ENCODE measurements around the gene KCTD15. TPM values are rescaled to one million over a fixed set of nuclear protein-coding genes. Genes with fewer than 3 reads are reported as not detected.

The KCTD15 gene
- total RNA-seq, 1 donor from 2014 or later, result 2.7 TPM

GRCh38 chr19:33802001-33802400 is 5.3 kb downstream of the KCTD15 start:
- H3K27ac Mint-ChIP-seq, result no peak overlapping the region
- no peaks in the 10 kb centered on the region for H3K36me3 Mint-ChIP-seq (ENCODE audit: low read depth)
- H3K4me1 Mint-ChIP-seq, result peaks cover 3% of the 10 kb centered on the region
- POLR2A ChIA-PET, result no interaction called here
- no peaks in the 10 kb centered on the region for H3K9me3 Mint-ChIP-seq
- H3K4me3 Mint-ChIP-seq, result no peak overlapping the region
- peaks cover 4% of the 10 kb centered on the region for H3K27me3 Mint-ChIP-seq
- DNase-seq, result no peak
- CTCF ChIA-PET, result no interaction called here
- intact Hi-C loops (cut with micrococcal nuclease), result no loop called here
- ATAC-seq (ENCODE audit: low read depth), result no peak
- TF ChIP-seq CTCF (IDR thresholded peaks at IDR 0.05), result no peak

- ChIA-PET POLR2A (no interaction called here), CTCF (no interaction called here)
- H3K27ac Mint-ChIP-seq, result no peak overlapping the region
- DNase-seq, result no peak
- TF ChIP-seq CTCF (IDR thresholded peaks at IDR 0.05), result no peak
- no peaks in the 10 kb centered on the region for H3K36me3 Mint-ChIP-seq (ENCODE audit: low read depth)
- no peak for ATAC-seq (ENCODE audit: low read depth)
- H3K4me3 Mint-ChIP-seq, result no peak overlapping the region
- H3K4me1 Mint-ChIP-seq, result no peaks in the 10 kb centered on the region
- H3K27me3 Mint-ChIP-seq, result peaks cover 4% of the 10 kb centered on the region
- H3K9me3 Mint-ChIP-seq, result no peaks in the 10 kb centered on the region
- intact Hi-C loops (cut with micrococcal nuclease), result no loop called here
These were observed 6.1 kb downstream of the KCTD15 start for GRCh38 chr19:33802801-33803200.

- DNase-seq (no peak), ATAC-seq (ENCODE audit: low read depth) (no peak)
- TF ChIP-seq CTCF (IDR thresholded peaks at IDR 0.05), result no peak
- H3K27me3 Mint-ChIP-seq, result peaks cover 4% of the 10 kb centered on the region
- no peaks in the 10 kb centered on the region for H3K9me3 Mint-ChIP-seq
- H3K4me3 Mint-ChIP-seq, result no peak overlapping the region
- no peaks in the 10 kb centered on the region for H3K4me1 Mint-ChIP-seq
- intact Hi-C loops (cut with micrococcal nuclease), result no loop called here
- no peaks in the 10 kb centered on the region for H3K36me3 Mint-ChIP-seq (ENCODE audit: low read depth)
- ChIA-PET POLR2A (no interaction called here), CTCF (no interaction called here)
- no peak overlapping the region for H3K27ac Mint-ChIP-seq
These were observed 6.7 kb downstream of the KCTD15 start for GRCh38 chr19:33803383-33803782.

GRCh38 chr19:33804021-33804799 is 7.5 kb downstream of the KCTD15 start:
- intact Hi-C loops (cut with micrococcal nuclease), result no loop called here

GRCh38 chr19:33805313-33805712 is 8.6 kb downstream of the KCTD15 start:
- no peaks in the 10 kb centered on the region for H3K27me3 Mint-ChIP-seq
- intact Hi-C loops (cut with micrococcal nuclease), result no loop called here
- H3K27ac Mint-ChIP-seq, result no peak overlapping the region
- no peak for TF ChIP-seq CTCF (IDR thresholded peaks at IDR 0.05)
- no peaks in the 10 kb centered on the region for H3K36me3 Mint-ChIP-seq (ENCODE audit: low read depth)
- DNase-seq (no peak), ATAC-seq (ENCODE audit: low read depth) (no peak)
- H3K9me3 Mint-ChIP-seq, result no peaks in the 10 kb centered on the region
- H3K4me1 Mint-ChIP-seq, result no peaks in the 10 kb centered on the region
- ChIA-PET POLR2A (no interaction called here), CTCF (no interaction called here)
- H3K4me3 Mint-ChIP-seq, result no peak overlapping the region

More at GRCh38 chr19:33804021-33804799, 7.5 kb downstream of the KCTD15 start:
- no peak overlapping the region for H3K27ac Mint-ChIP-seq
- H3K9me3 Mint-ChIP-seq, result no peaks in the 10 kb centered on the region
- POLR2A ChIA-PET, result no interaction called here
- CTCF ChIA-PET, result no interaction called here
- no peaks in the 10 kb centered on the region for H3K27me3 Mint-ChIP-seq
- no peak overlapping the region for H3K4me3 Mint-ChIP-seq
- ATAC-seq (ENCODE audit: low read depth) (no peak), DNase-seq (no peak)
- no peak for TF ChIP-seq CTCF (IDR thresholded peaks at IDR 0.05)
- no peaks in the 10 kb centered on the region for H3K36me3 Mint-ChIP-seq (ENCODE audit: low read depth)
- H3K4me1 Mint-ChIP-seq, result no peaks in the 10 kb centered on the region
